G401.6 (cell line): ENCODE results near the gene AMER2.

Source experiments
- FAIRE-seq: peaks from 2 replicates; lab custom pipeline; 2012; peaks lifted over from hg19 to GRCh38; lab: Jason Lieb, UNC

The AMER2 gene

GRCh38 chr13:25151626-25152195 lies 20.4 kb downstream of the AMER2 start:
- no peak for FAIRE-seq

GRCh38 chr13:25149711-25150110 lies 22.4 kb downstream of the AMER2 start:
- no peak for FAIRE-seq

GRCh38 chr13:25148402-25148771 lies 23.7 kb downstream of the AMER2 start:
- FAIRE-seq, result no peak

GRCh38 chr13:25147638-25148401 lies 24.3 kb downstream of the AMER2 start:
- FAIRE-seq, result no peak

GRCh38 chr13:25143706-25144105 lies 28.4 kb downstream of the AMER2 start:
- no peak for FAIRE-seq

- FAIRE-seq, result no peak
Measured at GRCh38 chr13:25141042-25141441, 31.0 kb downstream of the AMER2 start.

- no peak for FAIRE-seq
Measured at GRCh38 chr13:25137788-25138115, 34.3 kb downstream of the AMER2 start.

- no peak for FAIRE-seq
Measured at GRCh38 chr13:25136880-25137787, 35.0 kb downstream of the AMER2 start.

GRCh38 chr13:25135896-25136295 lies 36.2 kb downstream of the AMER2 start:
- FAIRE-seq, result no peak

GRCh38 chr13:25132751-25133390 lies 39.2 kb downstream of the AMER2 start:
- FAIRE-seq, result no peak

- FAIRE-seq, result no peak
Measured at GRCh38 chr13:25131881-25132420, 40.1 kb downstream of the AMER2 start.

- FAIRE-seq, result no peak
Measured at GRCh38 chr13:25130944-25131343, 41.1 kb downstream of the AMER2 start.

GRCh38 chr13:25118378-25118905 lies 53.6 kb downstream of the AMER2 start:
- no peak for FAIRE-seq

- FAIRE-seq, result no peak
Measured at GRCh38 chr13:25117312-25117711, 54.8 kb downstream of the AMER2 start.

- no peak for FAIRE-seq
Measured at GRCh38 chr13:25116044-25116443, 56.0 kb downstream of the AMER2 start.

- peak; percentile 53 for FAIRE-seq
Measured at GRCh38 chr13:25114220-25114619, 57.9 kb downstream of the AMER2 start.

GRCh38 chr13:25112695-25113255 lies 59.3 kb downstream of the AMER2 start:
- FAIRE-seq, result no peak
